GM19463 (cell line): Measurements from ENCODE around the gene SLC17A2.

Experiments used
- ATAC-seq: cut with Tn5 transposase; IDR thresholded peaks from one replicate; pipeline ENCODE4 v1.9.1; 2021; ENCODE audit warnings: mild to moderate bottlenecking, moderate library complexity; ENCODE audit not compliant: unreplicated experiment

The SLC17A2 gene

DNA sequence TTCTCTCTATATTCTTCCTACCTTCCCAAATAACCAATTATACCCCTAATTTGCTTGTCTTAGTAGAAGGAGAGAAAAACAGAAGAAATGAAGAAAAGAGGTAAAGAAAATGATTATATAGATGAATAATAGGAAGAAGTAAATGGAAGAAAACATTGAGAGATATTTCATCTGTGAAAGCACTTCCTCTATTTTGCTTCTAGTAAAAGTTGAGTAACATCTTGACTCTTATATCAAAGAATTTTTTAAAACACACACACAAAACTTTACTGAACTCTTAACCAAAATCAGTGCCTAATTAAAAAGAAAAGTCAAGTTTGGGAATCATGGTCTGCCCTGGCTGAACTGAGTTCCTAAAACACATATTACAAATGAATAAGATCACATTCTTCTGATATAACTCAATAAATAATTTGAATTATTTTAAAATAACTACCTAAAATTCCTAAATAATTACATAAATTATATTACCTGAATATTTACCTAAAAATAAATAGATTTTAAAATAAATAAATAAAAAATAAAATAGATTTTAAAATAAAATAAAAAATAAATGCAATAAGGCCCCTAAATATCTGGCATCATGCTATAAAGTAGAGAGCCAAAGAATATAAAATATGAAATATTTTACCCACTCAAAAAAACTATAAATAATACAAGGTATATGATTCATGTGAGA, 8.8 kb downstream of the SLC17A2 start:
- ATAC-seq: no peak

DNA sequence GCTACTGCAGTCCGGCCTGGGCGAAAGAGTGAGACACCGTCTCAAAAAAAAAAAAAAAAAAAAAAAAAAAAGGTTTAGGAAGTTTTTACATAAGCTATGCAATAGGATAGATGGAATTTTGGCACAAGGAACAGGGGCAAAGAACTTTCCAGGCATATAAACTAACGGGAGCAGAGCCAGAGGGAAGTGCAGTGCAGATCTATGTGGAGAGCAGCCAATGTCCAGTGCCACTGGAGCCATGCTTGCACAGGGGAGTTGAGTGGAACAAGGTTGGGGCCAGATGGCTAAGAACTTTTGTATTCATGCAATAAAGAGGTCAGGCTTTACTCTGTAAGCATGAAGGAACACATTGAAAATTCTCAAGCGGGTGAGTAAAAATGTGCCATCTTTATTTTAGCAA, 10.8 kb downstream of the SLC17A2 start:
- ATAC-seq: no peak

DNA sequence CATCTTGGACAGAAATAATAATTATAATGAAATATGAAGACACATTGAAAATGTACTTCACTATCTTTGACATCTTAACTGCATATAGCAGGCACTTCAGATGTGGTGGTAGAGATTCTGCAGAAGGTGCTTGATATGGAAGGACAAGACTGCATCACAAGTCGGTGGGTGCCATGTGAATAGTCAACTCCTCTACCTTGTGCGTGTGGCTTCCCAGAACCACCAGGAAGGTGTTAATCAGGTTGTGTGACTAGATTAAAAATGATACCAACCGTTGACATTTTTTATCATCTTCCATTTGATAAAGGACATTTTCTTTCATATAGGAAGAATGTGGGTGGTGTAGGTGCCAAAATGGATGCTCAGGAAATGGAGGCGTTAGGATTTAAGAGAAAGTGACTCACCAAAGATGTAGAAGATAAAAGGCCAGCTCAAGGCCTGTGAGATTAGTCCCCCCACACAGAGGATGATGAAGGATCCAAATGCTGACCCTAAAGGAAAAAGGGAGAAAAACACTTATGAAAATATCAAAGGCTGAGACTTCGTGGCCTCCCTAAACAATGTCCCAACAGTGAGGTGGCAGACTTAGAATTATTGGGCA, 12.3 kb downstream of the SLC17A2 start:
- no peak for ATAC-seq

DNA sequence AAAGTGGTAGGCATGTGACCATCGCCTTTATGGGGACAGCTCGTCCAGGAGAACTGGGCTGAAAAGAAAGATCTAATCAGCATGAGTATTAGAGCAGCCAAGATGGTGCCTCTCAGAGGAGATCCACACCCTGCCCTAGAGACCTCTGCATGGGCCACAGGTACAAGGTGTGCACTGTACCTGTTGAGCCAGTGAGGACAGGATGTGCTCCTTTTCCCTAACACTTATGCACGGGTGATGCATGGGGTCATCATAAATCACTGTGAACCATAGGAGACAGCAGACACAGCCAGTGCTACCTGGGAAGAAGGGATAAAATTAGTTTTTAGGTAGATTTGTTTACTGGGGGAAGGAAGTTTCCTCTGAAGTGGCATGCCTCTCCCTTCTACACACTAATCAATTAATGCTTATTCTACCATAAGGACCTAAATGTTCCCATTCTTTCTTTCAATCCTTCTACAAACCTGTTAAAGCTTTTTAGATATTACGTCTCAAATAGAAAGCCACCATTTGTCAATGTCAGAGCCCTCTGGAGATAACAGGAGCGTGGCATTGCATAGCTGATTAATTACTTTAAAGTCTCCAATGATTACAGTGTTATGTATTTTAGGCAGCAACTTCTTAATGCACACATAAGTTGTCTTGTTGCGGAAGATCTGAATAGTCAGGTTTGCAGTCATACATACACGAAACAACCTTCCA, 13.6 kb downstream of the SLC17A2 start:
- no peak for ATAC-seq

DNA sequence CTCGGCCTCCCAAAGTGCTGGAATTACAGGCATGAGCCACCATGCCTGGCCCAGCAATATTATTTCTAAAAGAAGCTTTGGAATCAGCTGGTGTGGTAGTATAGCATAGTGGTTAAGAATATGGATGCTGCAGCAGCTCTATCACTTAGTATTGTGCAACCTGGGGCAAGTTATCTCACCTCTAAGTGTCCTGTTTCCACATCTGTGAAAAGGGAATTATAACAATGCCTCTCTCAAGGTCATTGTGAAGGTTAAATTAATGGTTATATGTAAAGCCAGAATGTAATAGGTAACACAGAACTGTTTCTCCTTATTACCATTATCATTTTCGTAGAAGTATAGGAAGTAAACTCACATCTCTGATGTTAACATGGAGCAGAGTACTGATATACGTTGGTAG, 14.2 kb downstream of the SLC17A2 start:
- no peak for ATAC-seq

DNA sequence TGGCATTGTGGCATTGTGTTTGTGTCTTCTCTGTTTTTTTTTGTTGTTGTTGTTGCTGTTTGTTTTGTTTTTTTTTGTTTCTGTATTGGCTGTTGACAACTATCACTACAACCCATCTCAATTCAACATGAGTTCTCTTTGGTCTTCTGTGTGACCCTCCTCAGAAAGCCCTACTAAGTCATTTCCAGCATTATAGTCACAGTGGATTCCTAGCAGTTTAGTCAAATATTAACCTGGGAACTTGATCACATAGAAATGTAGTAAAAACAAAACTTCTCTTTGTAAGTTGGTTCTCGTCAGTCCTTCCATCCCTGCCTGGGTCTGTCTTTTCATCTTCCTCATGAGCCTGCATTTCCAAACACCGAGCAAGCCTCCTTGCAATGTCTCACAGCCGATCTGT, 16.8 kb downstream of the SLC17A2 start:
- ATAC-seq: no peak

DNA sequence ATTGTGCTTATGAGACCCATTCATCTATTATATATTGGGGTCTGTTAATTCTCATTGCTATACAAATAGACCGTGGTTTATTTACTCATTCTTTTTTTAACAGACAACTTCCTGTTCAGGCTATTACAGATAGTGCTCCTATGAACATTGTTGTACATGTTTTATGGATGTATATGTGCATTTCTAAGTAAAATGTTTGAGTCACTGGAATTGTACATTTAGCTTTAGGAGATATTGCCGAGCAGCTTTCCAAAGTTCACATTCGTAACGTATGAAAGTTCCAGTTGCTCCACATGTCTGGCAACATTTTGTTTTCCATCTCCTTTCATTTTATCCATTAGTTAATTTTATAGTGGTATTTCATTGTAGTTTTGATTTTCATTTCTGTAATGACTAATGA, 19.1 kb downstream of the SLC17A2 start:
- no peak for ATAC-seq

DNA sequence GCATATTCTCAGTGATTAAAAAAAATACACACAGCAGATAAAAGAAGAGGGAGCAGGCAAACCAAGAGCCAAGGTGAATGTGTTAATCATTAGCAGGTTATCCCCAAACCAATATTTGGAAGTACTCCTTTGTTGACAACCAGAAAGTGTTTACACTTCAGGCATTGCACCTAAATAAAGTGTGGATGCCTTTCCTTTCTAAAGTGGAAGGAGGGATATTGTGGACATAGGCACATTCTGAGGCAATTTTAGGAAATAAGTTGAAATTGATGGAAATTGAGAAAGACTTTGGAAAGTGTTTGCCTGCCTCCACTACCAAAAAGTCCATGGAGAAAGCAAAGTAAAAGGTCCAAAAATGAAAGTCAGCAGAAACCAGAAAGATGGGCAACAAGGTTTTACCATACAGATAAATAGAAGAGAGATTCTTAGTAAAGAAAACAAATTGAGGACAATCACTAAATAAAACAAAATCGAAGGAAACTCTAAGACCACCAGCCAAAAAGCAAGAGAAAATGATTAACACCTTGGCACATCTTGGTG, 22.9 kb downstream of the SLC17A2 start:
- ATAC-seq: no peak

DNA sequence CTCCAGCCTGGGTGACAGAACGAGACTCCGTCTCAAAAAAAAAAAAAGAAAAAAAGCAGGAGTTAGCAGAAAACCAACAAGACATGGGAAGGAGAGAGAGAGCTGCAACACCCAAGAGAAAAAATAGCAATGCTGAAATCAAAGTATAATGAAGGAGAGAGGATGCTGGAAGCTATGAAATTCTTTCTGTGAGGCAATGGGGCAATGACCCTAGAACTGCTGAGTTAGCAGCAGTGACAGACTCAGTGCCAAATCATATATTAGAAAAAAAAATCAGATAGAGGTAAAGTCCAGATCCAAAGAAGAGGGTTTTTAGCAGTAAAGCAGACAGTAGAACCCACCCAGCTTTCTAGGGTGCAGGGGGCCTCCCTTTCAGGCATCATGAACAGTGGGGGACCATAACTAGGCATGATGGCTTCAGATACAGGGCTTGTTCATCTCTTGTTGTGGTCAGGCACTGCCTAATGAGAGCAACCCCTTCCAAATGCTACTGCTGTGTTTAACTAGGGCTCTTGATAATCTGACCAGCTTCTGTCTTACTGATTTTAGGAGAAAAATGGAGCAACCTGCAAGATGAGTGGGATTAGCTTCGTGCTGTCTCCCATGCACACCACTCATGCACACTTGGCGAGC, 26.9 kb downstream of the SLC17A2 start:
- ATAC-seq: no peak

DNA sequence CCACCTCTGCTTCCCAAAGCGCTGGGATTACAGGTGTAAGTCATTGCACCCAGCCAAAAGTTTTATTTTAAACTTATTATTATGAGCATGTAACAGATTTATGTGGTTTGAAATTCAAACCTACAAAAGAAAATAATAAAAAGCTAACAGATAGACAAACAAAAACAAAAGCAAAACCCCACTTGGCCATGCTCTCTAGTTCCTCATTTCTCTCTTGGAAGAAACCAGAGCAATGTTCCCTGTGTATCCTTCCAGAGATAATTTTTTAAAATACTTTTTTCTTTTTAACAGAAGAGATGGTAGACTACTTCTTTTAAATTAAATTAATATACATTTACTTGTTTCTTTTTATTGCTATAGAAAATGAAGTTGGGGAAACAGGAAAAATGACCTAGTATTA, 28.4 kb downstream of the SLC17A2 start:
- no peak for ATAC-seq

DNA sequence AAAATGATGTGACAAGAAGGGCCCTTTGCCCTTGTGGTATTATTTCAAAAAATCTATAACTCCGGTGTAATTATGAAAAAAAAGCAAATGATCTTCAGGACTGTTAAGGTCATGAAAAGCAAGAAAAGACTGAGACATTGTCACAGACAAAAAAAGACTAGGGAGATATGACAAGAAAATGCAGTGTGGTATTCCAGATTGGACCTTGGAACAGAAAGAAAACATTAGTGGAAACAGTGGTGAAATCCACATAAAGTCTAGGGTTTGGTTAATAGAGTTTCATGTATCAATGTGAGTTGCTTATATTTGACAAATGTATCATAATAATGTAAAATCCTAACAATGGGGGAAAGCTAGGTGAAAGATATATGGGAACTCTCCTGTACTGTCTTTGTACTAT, 29.6 kb downstream of the SLC17A2 start:
- no peak for ATAC-seq

DNA sequence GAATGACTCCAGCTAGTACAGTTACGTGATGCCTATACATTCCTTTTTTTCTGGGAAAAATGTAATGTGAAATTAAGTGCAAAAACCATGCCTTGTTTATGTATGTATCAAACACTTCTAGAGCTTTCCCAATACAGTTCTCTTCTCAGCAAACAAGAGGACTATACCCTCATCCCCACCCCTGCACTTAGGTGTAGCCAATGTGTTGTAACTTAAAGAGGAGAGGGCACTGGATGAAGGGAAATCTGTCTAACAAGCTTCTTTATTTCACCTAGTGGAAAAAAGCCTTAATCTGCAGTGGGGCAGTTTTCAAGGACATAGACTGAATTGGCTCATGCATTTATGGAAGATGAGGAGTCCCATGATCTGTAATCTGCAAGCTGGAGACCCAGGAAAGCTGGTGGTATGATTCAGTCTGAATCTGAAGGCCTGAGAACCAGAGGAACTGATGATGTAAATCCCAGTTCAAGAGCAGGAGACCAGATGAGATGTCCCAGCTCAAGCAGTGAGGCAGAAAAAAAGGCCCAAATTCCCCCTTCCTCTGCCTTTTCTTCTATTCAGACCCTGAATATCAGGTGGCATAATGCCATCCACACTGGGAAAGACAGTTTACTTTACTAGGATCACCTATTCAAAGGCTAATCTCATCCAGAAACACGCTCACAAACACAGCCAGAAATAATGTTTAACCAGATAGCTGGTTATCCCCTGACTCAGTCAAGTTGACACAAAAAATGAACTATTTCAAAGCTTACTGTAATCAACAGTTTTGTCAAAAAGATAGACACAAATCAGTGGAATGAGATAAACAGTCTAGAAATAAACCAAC, 30.7 kb downstream of the SLC17A2 start:
- no peak for ATAC-seq

DNA sequence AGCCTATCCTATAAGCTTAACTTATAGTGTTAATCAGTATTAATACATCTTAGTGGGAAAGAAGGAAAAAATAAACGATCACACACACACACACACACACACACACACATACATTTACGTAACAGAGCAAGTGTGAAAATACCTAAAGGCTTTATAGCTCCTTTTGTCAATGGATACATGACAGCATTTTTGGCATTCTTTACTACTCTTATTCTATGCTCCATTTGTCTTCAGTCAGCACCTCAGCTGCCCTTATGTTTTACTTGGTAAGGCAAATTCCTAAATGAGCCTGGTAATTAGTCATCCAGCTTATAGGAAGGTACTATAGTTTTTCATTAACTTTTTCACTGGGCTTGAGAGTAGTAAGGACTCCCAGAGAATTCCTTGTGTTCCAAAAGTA, 31.4 kb downstream of the SLC17A2 start:
- no peak for ATAC-seq

DNA sequence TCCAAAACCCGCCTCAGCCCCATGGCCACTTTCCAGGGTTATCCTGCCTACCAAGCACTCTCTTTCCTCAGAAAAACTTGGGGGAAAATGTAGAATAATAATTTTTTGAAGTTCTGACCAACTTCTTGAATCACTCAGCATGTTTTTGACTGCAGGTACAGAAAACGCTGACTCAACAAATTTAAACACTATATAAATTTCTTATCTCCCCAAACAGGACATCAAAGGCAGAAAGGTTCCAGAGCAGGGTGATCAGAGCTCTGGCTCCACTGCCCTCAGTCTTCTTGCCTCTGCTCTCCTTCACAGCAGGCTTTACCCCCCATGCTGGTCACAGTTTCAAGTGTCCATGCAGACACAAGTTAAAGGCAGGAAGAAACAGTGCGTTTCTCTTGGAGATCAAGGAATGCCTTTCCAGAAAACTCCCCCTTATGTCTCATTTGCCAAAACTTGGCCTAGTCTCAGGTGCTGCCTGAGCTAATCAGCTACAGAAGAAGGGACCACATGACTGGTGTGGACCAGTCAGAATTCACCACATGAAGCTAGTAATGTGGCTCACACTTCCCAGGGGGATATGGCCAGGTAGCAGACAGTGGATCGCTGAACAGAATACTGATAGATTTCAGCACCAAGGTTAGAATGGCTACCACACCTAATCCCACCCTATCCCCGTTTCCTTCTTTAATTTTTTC, 32.1 kb downstream of the SLC17A2 start:
- no peak for ATAC-seq

DNA sequence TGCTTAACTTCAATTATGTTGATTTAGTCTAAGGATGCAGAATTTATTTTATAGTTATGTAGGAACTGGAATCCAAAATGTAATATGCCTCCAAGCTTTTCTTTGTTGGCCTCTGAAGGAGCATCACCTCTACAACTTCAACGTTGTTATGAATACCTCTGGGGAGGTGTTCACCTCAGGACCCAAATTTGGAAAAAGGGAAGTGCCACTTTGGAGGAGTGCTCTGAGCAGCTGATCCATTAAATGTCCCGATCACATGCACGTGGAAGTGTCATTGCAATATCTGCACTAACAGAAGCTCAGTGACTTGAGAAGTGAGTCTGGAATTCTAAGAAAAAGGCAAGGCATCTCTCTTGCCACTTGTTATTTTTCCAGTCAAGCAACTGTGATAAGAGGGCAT, 34.2 kb downstream of the SLC17A2 start:
- ATAC-seq: no peak

DNA sequence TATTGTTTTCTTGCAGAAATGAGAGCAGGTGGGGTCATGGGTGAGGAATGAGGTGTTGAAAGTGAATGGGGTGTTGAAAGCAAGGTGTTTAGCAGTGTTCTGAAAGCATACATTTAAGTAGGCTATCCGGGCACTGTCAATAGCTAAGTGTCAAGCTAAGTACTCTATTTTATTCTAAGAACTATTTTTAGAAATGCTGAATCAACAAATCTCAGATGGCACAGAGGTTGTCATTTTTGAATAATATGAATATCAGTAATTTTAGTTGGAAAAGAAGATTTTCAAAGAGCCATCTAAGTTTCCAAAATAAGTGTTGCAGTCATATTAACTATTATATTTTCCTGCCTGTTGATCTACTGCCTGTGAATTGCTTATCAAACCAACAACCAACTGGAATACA, 34.7 kb downstream of the SLC17A2 start:
- no peak for ATAC-seq

DNA sequence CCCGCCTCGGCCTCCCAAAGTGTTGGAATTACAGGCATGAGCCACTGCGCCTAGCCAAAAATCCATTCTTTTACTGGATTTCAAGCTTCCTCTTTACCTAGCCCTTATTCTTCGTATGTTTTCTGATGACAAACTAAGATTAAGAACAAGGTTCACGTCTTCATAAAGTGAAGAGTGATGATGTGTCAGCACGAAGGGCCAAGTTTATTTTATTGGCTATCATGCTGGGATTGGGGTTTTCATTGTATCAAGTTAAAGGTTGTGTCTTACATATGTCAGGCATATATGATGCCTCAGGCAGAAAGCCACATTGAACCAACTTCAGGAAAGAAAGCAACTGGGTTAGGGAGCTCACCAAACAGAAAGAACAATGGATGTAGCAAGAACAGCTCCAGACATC, 36.7 kb downstream of the SLC17A2 start:
- ATAC-seq: no peak

DNA sequence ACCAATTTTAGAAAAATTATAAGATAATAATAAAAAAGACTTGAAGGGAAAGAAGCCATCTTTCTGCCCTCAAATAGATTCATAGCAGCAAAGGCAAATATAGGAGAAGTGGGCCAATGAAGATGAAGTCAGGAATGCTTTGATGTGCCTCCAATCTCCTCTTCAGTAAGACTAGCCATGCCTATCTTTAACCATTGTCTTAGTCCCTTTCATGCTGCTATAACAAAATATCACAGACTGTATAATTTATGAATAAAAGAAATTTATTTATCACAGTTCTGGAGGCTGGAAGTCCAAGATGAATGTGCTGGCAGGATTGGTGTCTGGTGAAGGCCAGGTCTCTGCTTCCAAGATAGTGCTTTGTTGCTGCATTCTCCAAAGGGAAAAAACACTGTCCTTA, 37.6 kb downstream of the SLC17A2 start:
- no peak for ATAC-seq

DNA sequence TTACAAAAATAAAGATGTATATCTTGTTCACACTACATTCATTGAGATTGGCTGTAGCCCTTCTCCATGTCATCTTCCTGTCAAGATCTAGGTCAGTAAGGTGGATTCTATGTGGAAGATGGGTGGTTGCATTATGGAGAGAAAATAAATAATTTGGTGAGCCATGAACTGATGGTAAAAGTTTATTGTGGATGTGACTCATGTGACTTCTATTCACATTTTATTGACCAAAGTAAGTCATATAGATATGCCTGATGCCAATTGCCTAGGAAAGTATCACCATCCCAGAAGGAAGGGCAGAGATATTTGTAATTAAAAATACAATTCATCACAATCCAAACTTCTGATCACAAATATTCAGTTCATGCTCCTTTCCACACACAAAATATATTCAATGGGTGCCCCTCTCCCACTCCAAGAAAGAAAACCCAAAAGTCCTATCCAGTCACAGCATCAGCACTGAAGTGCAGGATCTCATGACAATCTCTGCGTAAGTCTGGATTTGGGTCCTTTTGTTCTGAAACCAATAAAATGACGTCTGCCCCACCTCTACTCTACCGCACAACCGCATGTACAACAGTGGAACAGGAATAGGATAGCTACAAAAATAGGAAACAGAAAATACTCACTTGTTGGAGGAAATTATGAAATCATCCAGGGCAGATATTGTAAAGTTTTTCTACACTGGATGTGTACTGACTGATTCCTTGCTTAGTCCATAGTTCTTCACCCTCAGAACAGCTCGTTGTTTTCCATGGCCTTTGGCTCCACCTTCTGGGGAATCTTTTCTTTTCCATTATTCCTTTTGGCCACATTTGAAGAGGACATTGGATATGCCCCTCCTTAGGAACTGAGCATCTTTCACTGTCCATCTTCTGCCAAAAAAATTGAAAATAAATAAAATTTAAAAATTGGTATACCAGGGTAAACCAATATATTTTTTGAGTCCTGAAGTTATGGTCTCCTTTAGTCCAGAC, 40.3 kb downstream of the SLC17A2 start:
- ATAC-seq: no peak
